Activated CD4-positive, alpha-beta T cell treated with anti-CD3 and anti-CD28 coated beads, Interleukin-2, amount 10 ng/mL, durations not matched to agents 24 days and 14 days (primary cell): ENCODE results near the gene PCGF2. TPM values are rescaled to one million over a fixed set of nuclear protein-coding genes. Genes with fewer than 3 reads are reported as not detected.
"Not testable (repeated sequence)": the region's sequence is repeated elsewhere in the genome, so short reads cannot be mapped to it uniquely, and the experiment has no call there.

Source experiments
- DNase-seq: peaks from one replicate; pipeline ENCODE4 v3.0.0; 2022
- H3K27ac Mint-ChIP-seq: one replicate; pipeline ENCODE4 v1.8.0; 2022; ENCODE audit warnings: mild to moderate bottlenecking, mixed read lengths
- H3K27me3 Mint-ChIP-seq: one replicate; pipeline ENCODE4 v1.8.0; 2022; ENCODE audit warnings: mixed read lengths
- H3K36me3 Mint-ChIP-seq: one replicate; pipeline ENCODE4 v1.8.0; 2022; ENCODE audit warnings: low read depth, mild to moderate bottlenecking, mixed read lengths
- H3K4me1 Mint-ChIP-seq: one replicate; pipeline ENCODE4 v1.8.0; 2021; ENCODE audit warnings: mixed read lengths
- H3K4me3 Mint-ChIP-seq: one replicate; pipeline ENCODE4 v1.8.0; 2022; ENCODE audit warnings: mild to moderate bottlenecking, moderate library complexity, mixed read lengths
- H3K9me3 Mint-ChIP-seq: one replicate; pipeline ENCODE4 v1.8.0; 2021; ENCODE audit warnings: mixed read lengths
- intact Hi-C: fragments of 100-400 bp; cut with micrococcal nuclease; formaldehyde crosslinking; loops from one replicate; pipeline ENCODE4 v1.15.1; 2023
- total RNA-seq: library from RNA; stranded (reverse); gene quantifications from 2 replicates; pipeline ENCODE4 v1.2.3, GENCODE V29; 2022

PCGF2 gene
- 4.7 and 5.5 TPM in 2 replicates for total RNA-seq

DNA sequence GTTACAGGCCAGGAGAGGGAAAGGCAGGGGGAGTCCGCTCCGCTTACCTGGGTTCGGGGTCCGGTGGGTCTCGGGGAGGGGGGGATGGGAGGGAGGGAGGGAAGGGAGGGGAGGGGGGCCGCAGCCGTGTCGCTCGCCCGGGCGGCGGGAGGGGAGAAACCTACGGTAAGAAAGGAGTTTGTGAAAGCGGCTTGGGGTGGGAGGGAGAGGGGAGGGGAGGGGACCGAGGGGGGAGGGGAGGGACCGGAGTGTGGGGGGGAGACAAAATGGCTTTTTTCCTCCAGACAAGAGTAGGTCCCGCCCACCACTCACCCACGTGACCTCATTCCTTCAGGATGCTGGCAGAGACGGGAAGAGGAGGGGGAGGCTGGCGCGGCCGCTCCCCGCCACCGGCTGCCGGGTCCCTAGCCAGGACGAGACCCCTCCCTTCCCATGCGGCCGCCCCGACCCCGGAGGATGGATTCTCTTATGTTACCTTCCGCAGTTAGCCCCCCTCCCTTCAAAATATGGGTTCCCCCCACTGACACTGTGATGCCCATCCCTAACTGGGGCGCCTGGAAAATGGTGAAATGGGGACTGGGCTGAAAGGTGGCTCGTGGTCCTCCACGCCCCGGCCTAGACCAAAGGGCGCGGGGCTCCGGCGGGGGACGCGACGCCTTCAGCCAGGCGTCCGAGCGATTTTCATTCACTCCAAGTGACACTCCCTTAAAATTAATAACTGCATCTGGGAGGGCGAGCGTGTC is at the start of gene PCGF2:
Gene PCGF2 (minus strand): TSS at position 188 of the 743 bp plus-strand sequence. CDS start 7,934 bp downstream, outside the sequence.
- Mint-ChIP-seq H3K36me3 (peaks cover 8% of the 10 kb centered on the region), H3K27me3 (peaks cover 39% of the 10 kb centered on the region), H3K27ac (no peak within 1 kb of the TSS), H3K4me1 (peaks cover 44% of the 10 kb centered on the region), H3K4me3 (peak within 1 kb of the TSS; percentile 99), H3K9me3 (no peaks in the 10 kb centered on the region)
- DNase-seq, result peak; percentile 70
- intact Hi-C loops, result no loop called here

GRCh38 chr17:38797828-38798227 is 49.7 kb upstream of the PCGF2 start:
- intact Hi-C loops, result loop anchor here (2.0 kb wide), 1 partner anchor 45 kb away; the partner anchor contains the start of gene PSMB3
- peak overlapping the region; percentile 95 for H3K4me3 Mint-ChIP-seq
- H3K27ac Mint-ChIP-seq, result peak overlapping the region; percentile 96
- DNase-seq, result peak; percentile 60
- H3K4me1 Mint-ChIP-seq, result peaks cover 41% of the 10 kb centered on the region
- no peaks in the 10 kb centered on the region for H3K9me3 Mint-ChIP-seq
- no peaks in the 10 kb centered on the region for H3K27me3 Mint-ChIP-seq
- peaks cover 42% of the 10 kb centered on the region for H3K36me3 Mint-ChIP-seq

- Mint-ChIP-seq H3K27ac (no peak overlapping the region), H3K9me3 (no peaks in the 10 kb centered on the region), H3K4me3 (peak overlapping the region; percentile 95), H3K36me3 (peaks cover 41% of the 10 kb centered on the region), H3K27me3 (no peaks in the 10 kb centered on the region), H3K4me1 (peaks cover 41% of the 10 kb centered on the region)
- DNase-seq, result no peak
- intact Hi-C loops, result no loop called here
Observed at GRCh38 chr17:38797158-38797490, 49.0 kb upstream of the PCGF2 start.

GRCh38 chr17:38796451-38797157 is 48.5 kb upstream of the PCGF2 start:
- peaks cover 41% of the 10 kb centered on the region for H3K4me1 Mint-ChIP-seq
- H3K4me3 Mint-ChIP-seq, result peak overlapping the region; percentile 95
- no peak overlapping the region for H3K27ac Mint-ChIP-seq
- DNase-seq, result no peak
- H3K36me3 Mint-ChIP-seq, result peaks cover 37% of the 10 kb centered on the region
- no peaks in the 10 kb centered on the region for H3K27me3 Mint-ChIP-seq
- intact Hi-C loops, result no loop called here
- H3K9me3 Mint-ChIP-seq, result no peaks in the 10 kb centered on the region

DNA sequence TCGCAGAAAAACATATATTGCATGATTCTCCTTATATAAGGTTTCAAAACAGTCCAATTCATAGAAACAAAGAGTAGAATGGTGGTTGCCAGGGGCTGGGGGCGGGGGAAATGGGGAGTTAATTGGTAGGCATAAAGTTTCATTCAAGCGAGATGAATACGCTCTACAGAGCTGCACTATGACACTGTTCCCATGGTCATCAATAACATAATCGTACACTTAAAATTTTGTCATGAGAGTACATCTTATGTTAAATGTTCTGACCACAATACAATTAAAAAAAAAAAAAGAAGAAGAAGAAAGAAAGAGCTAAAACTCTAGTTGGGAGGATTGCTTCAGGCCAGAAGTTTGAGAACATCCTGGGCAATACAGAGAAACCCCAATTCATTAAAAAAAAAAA is 46.1 kb upstream of the PCGF2 start:
- Mint-ChIP-seq H3K27ac (no peak overlapping the region), H3K4me3 (no peak overlapping the region), H3K36me3 (peaks cover 27% of the 10 kb centered on the region), H3K27me3 (no peaks in the 10 kb centered on the region), H3K9me3 (no peaks in the 10 kb centered on the region), H3K4me1 (peaks cover 38% of the 10 kb centered on the region)
- intact Hi-C loops, result no loop called here
- DNase-seq, result no peak

DNA sequence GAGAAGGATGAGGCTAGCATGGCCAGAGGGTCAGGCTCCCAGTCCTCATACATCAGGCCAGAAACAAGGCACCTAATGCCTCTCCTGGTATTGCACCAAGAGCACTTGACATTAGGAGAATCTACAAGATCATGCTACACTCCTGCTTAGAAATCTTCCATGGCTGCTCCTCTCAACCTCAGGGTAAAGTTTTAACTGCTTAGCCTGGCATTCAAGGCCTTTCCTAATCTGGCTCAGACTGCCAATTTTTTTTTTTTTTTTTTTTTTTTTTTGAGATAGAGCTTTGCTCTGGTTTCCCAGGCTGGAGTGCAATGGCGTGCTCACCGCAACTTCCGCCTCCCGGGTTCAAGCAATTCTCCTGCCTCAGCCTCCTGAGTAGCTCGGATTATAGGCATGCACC is 43.0 kb upstream of the PCGF2 start:
- no peak for DNase-seq
- no peak overlapping the region for H3K4me3 Mint-ChIP-seq
- peaks cover 15% of the 10 kb centered on the region for H3K4me1 Mint-ChIP-seq
- no peak overlapping the region for H3K27ac Mint-ChIP-seq
- H3K27me3 Mint-ChIP-seq, result no peaks in the 10 kb centered on the region
- intact Hi-C loops, result no loop called here
- H3K9me3 Mint-ChIP-seq, result no peaks in the 10 kb centered on the region
- peaks cover 22% of the 10 kb centered on the region for H3K36me3 Mint-ChIP-seq

DNA sequence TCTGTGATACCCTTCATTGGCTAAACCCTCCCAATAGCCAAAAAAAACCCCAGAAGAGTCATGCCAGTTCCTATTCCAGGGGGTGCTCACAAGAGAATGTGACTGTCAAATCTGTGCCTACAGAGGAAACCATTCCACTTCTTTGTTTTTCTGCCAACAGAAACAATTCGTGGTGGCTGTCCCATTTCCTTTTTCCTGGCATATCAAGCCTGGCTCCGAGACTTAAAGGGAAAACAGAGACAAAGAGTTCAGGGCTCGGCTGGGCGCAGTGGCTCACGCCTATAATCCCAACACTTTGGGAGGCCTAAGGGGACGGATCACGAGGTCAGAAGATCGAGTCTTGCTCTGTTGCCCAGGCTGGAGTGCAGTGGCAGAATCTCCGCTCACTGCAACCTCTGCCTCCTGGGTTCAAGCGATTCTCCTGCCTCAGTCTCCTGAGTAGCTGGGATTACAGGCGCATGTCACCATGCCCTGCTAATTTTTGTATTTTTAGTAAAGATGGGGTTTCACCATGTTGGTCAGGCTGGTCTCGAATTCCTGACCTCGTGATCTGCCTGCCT is 42.1 kb upstream of the PCGF2 start:
- intact Hi-C loops, H3K4me3 Mint-ChIP-seq, H3K27ac Mint-ChIP-seq, H3K9me3 Mint-ChIP-seq, DNase-seq, H3K27me3 Mint-ChIP-seq: not testable (repeated sequence)
- peaks cover 11% of the 10 kb centered on the region for H3K4me1 Mint-ChIP-seq
- H3K36me3 Mint-ChIP-seq, result peaks cover 26% of the 10 kb centered on the region

GRCh38 chr17:38789185-38789584 is 41.0 kb upstream of the PCGF2 start:
- peaks cover 29% of the 10 kb centered on the region for H3K36me3 Mint-ChIP-seq
- H3K27ac Mint-ChIP-seq, result no peak overlapping the region
- no peak overlapping the region for H3K4me3 Mint-ChIP-seq

GRCh38 chr17:38787999-38788398 is 39.9 kb upstream of the PCGF2 start:
- intact Hi-C loops, H3K9me3 Mint-ChIP-seq, H3K27ac Mint-ChIP-seq, H3K27me3 Mint-ChIP-seq, H3K4me1 Mint-ChIP-seq, DNase-seq, H3K4me3 Mint-ChIP-seq: not testable (repeated sequence)
- H3K36me3 Mint-ChIP-seq, result peaks cover 29% of the 10 kb centered on the region

More at GRCh38 chr17:38789185-38789584, 41.0 kb upstream of the PCGF2 start:
- intact Hi-C loops, result no loop called here
- Mint-ChIP-seq H3K4me1 (peaks cover 8% of the 10 kb centered on the region), H3K27me3 (no peaks in the 10 kb centered on the region), H3K9me3 (no peaks in the 10 kb centered on the region)
- no peak for DNase-seq

DNA sequence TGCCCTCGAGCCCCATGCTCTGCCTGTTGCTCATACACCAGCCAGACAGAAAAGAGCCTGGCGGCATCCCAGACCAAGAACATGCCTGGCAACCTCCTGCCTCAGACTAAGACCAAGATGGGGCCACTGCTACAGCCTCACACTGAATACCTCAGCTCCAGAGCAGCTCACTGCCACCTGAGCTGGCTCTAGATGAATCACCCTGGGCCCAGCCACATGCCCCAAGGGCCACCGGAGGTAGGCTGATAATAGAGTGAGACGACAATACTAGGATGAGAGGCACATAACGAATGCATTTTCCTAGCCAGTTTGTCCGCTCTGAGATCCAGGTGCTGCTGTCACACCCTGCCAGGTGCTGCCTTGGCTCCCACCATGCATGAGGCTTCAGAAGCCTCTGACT is 38.2 kb upstream of the PCGF2 start:
- intact Hi-C loops, result no loop called here
- no peaks in the 10 kb centered on the region for H3K9me3 Mint-ChIP-seq
- H3K4me1 Mint-ChIP-seq, result peaks cover 6% of the 10 kb centered on the region
- no peak overlapping the region for H3K27ac Mint-ChIP-seq
- no peaks in the 10 kb centered on the region for H3K27me3 Mint-ChIP-seq
- peaks cover 34% of the 10 kb centered on the region for H3K36me3 Mint-ChIP-seq
- no peak overlapping the region for H3K4me3 Mint-ChIP-seq
- no peak for DNase-seq

DNA sequence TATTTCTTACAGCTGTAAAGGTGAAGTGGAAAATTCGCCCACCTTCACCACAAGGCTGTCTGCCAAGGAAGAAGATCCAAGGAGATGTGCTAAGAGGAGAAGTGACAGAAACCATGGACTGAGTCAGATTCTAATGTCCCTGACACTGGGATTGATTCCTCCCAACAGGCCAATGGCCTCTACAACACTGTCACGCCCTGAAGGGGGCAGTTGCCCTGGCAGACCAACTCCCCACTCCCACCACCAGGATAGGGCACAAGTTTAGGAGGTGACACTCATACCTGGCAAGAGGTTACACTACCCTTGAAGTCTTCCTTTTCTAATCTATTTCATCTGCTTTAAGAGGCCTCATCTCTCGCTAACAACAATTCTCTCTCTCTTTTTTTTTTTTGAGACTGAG is 35.1 kb upstream of the PCGF2 start:
- peaks cover 56% of the 10 kb centered on the region for H3K36me3 Mint-ChIP-seq
- no peak overlapping the region for H3K27ac Mint-ChIP-seq
- no peaks in the 10 kb centered on the region for H3K27me3 Mint-ChIP-seq
- no peak overlapping the region for H3K4me3 Mint-ChIP-seq
- no peaks in the 10 kb centered on the region for H3K9me3 Mint-ChIP-seq
- peaks cover 3% of the 10 kb centered on the region for H3K4me1 Mint-ChIP-seq
- intact Hi-C loops, result no loop called here
- no peak for DNase-seq

- H3K9me3 Mint-ChIP-seq, result no peaks in the 10 kb centered on the region
Observed at GRCh38 chr17:38779965-38780752, 32.0 kb upstream of the PCGF2 start.

GRCh38 chr17:38777641-38778250 is 29.6 kb upstream of the PCGF2 start:
- intact Hi-C loops, result no loop called here
- peaks cover 57% of the 10 kb centered on the region for H3K36me3 Mint-ChIP-seq
- H3K27ac Mint-ChIP-seq, result no peak overlapping the region
- H3K9me3 Mint-ChIP-seq, result no peaks in the 10 kb centered on the region
- no peaks in the 10 kb centered on the region for H3K27me3 Mint-ChIP-seq
- DNase-seq, result no peak
- no peaks in the 10 kb centered on the region for H3K4me1 Mint-ChIP-seq
- H3K4me3 Mint-ChIP-seq, result no peak overlapping the region

More at GRCh38 chr17:38779965-38780752, 32.0 kb upstream of the PCGF2 start:
- H3K4me1 Mint-ChIP-seq, result no peaks in the 10 kb centered on the region
- intact Hi-C loops, result no loop called here
- H3K27ac Mint-ChIP-seq, result peak overlapping the region; percentile 36
- no peak for DNase-seq
- H3K36me3 Mint-ChIP-seq, result peaks cover 56% of the 10 kb centered on the region
- H3K4me3 Mint-ChIP-seq, result no peak overlapping the region
- no peaks in the 10 kb centered on the region for H3K27me3 Mint-ChIP-seq
